Measurements from ENCODE around the gene SH2D1A.

The SH2D1A gene

GRCh38 chrX:124362072-124362471 lies 15.7 kb downstream of the SH2D1A start:
- Histone ChIP-seq H3K36me3 (replicated peaks) (no peaks in the 10 kb centered on the region), H3K27me3 (replicated peaks) (no peaks in the 10 kb centered on the region), H3K27ac (no peak overlapping the region), H3K4me3 (ENCODE audit: low read depth, low read length) (no peak overlapping the region)
- no peak for TF ChIP-seq CTCF (IDR thresholded peaks at IDR 0.05; ENCODE audit: low read depth, low read length, missing control alignments)
- DNase-seq = no peak
- in situ Hi-C loops (cut with HindIII; ENCODE audit: low pct_ligation_motif_present, low sequenced_read_pairs) = no loop called here

- Histone ChIP-seq H3K4me3 (ENCODE audit: low read depth, low read length) (no peak overlapping the region), H3K27me3 (replicated peaks) (no peaks in the 10 kb centered on the region), H3K27ac (no peak overlapping the region), H3K36me3 (replicated peaks) (no peaks in the 10 kb centered on the region)
- no peak for TF ChIP-seq CTCF (IDR thresholded peaks at IDR 0.05; ENCODE audit: low read depth, low read length, missing control alignments)
- in situ Hi-C loops (cut with HindIII; ENCODE audit: low pct_ligation_motif_present, low sequenced_read_pairs) = no loop called here
- DNase-seq = no peak
Measured at GRCh38 chrX:124362761-124363160, 16.4 kb downstream of the SH2D1A start.

- no peaks in the 10 kb centered on the region for H3K36me3 ChIP-seq (replicated peaks)
- H3K27me3 ChIP-seq (replicated peaks) = no peaks in the 10 kb centered on the region
- no peak for DNase-seq
- H3K27ac ChIP-seq = no peak overlapping the region
- in situ Hi-C loops (cut with HindIII; ENCODE audit: low pct_ligation_motif_present, low sequenced_read_pairs) = no loop called here
- no peak for TF ChIP-seq CTCF (IDR thresholded peaks at IDR 0.05; ENCODE audit: low read depth, low read length, missing control alignments)
- H3K4me3 ChIP-seq (ENCODE audit: low read depth, low read length) = no peak overlapping the region
Measured at GRCh38 chrX:124369722-124370121, 23.4 kb downstream of the SH2D1A start.

- H3K27ac ChIP-seq = no peak overlapping the region
- no peaks in the 10 kb centered on the region for H3K27me3 ChIP-seq (replicated peaks)
- no peak for TF ChIP-seq CTCF (IDR thresholded peaks at IDR 0.05; ENCODE audit: low read depth, low read length, missing control alignments)
- no peaks in the 10 kb centered on the region for H3K36me3 ChIP-seq (replicated peaks)
- in situ Hi-C loops (cut with HindIII; ENCODE audit: low pct_ligation_motif_present, low sequenced_read_pairs) = no loop called here
- no peak for DNase-seq
- no peak overlapping the region for H3K4me3 ChIP-seq (ENCODE audit: low read depth, low read length)
Measured at GRCh38 chrX:124373348-124373747, 27.0 kb downstream of the SH2D1A start.

- Histone ChIP-seq H3K27ac (no peak overlapping the region), H3K36me3 (replicated peaks) (no peaks in the 10 kb centered on the region), H3K27me3 (replicated peaks) (no peaks in the 10 kb centered on the region), H3K4me3 (ENCODE audit: low read depth, low read length) (no peak overlapping the region)
- in situ Hi-C loops (cut with HindIII; ENCODE audit: low pct_ligation_motif_present, low sequenced_read_pairs) = no loop called here
- TF ChIP-seq CTCF (IDR thresholded peaks at IDR 0.05; ENCODE audit: low read depth, low read length, missing control alignments) = no peak
- DNase-seq = no peak
Measured at GRCh38 chrX:124378643-124379042, 32.3 kb downstream of the SH2D1A start.

GRCh38 chrX:124383354-124383753 lies 37.0 kb downstream of the SH2D1A start:
- no peak overlapping the region for H3K27ac ChIP-seq
- no peaks in the 10 kb centered on the region for H3K36me3 ChIP-seq (replicated peaks)

More at GRCh38 chrX:124383354-124383753, 37.0 kb downstream of the SH2D1A start:
- H3K4me3 ChIP-seq (ENCODE audit: low read depth, low read length) = no peak overlapping the region
- no peak for TF ChIP-seq CTCF (IDR thresholded peaks at IDR 0.05; ENCODE audit: low read depth, low read length, missing control alignments)
- H3K27me3 ChIP-seq (replicated peaks) = no peaks in the 10 kb centered on the region
- no peak for DNase-seq
- in situ Hi-C loops (cut with HindIII; ENCODE audit: low pct_ligation_motif_present, low sequenced_read_pairs) = no loop called here

Measured in brain microvascular endothelial cell (primary cell).